Activated CD4-positive, alpha-beta memory T cell treated with anti-CD3 and anti-CD28 coated beads, Interleukin-2, amount 10 ng/mL, durations not matched to agents 7 days and 5 days (primary cell): ENCODE measurements around the gene KLK1. TPM values are rescaled to one million over a fixed set of nuclear protein-coding genes. Genes with fewer than 3 reads are reported as not detected.
A peak's percentile ranks its signal among the peaks of the same experiment; 100 is the strongest.

ENCODE experiments used
- CTCF ChIA-PET: fragments of 350-600 bp; sonication (Branson Sonifier 250); formaldehyde crosslinking; loops from one replicate; lab custom pipeline; 2021; ENCODE audit warnings: antibody characterized with exemption, inconsistent platforms; lab: Charles Lee
- POLR2A ChIA-PET: fragments of 350-600 bp; sonication (Branson Sonifier 250); formaldehyde crosslinking; loops from one replicate; lab custom pipeline; 2021; ENCODE audit warnings: antibody characterized with exemption; lab: Charles Lee
- DNase-seq: peaks from one replicate; pipeline ENCODE4 v3.0.0-alpha.2; 2020
- H3K27ac Mint-ChIP-seq: one replicate; pipeline ENCODE4 v1.8.0; 2021; ENCODE audit warnings: mild to moderate bottlenecking, mixed read lengths
- H3K27me3 Mint-ChIP-seq: one replicate; pipeline ENCODE4 v1.8.0; 2021; ENCODE audit warnings: mixed read lengths
- H3K36me3 Mint-ChIP-seq: one replicate; pipeline ENCODE4 v1.8.0; 2021; ENCODE audit warnings: low read depth, mixed read lengths
- H3K4me1 Mint-ChIP-seq: one replicate; pipeline ENCODE4 v1.8.0; 2021; ENCODE audit warnings: mixed read lengths
- H3K4me3 Mint-ChIP-seq: one replicate; pipeline ENCODE4 v1.8.0; 2021; ENCODE audit warnings: mild to moderate bottlenecking, mixed read lengths
- H3K9me3 Mint-ChIP-seq: one replicate; pipeline ENCODE4 v1.8.0; 2021; ENCODE audit warnings: mixed read lengths
- total RNA-seq, 2 experiments: library from RNA; stranded (reverse); gene quantifications; one replicate each; pipeline ENCODE4 v1.2.3, GENCODE V29; 2021

KLK1 gene
- total RNA-seq: 1 to 10 TPM; 2.2 to 2.6 TPM

DNA sequence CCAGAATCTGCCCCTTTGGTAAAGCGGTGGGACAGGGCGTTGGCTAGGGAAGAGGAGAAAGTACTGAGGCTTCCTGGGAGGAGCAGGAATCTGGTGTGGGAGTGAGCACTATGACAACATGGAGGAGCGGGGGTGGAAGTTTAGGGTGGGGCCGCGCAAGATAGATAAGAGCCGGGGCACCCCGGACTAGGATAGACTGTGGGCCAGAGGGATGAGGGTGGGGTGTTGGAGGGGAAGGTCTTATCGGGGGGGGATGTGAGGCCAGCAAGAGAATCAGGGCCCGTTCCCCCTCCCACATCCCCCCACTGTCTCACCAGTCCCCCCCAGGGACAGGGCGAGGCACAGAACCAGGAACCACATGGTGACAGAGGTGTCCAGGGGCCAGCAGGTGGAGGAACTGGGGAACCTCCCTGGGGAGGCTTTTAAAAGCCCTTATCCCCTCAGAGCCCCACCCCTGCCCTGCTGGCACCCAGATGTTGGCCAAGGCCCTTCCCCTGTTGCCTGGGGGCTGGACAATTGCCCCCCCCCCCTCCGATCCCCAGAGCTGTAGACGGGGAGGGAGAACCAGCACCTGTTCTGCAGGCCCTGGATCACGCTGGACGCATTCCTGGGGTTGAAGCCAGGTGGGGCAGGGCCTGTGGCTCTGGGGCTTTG, at the start of gene KLK1:
KLK1 (minus strand) TSS at position 399 of the 654 bp plus-strand sequence; CDS start at position 360, 39 bp downstream.
- no peak for DNase-seq
- POLR2A ChIA-PET: no interaction called here
- H3K9me3 Mint-ChIP-seq: no peaks in the 10 kb centered on the region
- H3K27me3 Mint-ChIP-seq: peaks cover 42% of the 10 kb centered on the region
- H3K4me3 Mint-ChIP-seq: no peak within 1 kb of the TSS
- no peak within 1 kb of the TSS for H3K27ac Mint-ChIP-seq
- no peaks in the 10 kb centered on the region for H3K36me3 Mint-ChIP-seq
- peaks cover 26% of the 10 kb centered on the region for H3K4me1 Mint-ChIP-seq
- CTCF ChIA-PET: no interaction called here

DNA sequence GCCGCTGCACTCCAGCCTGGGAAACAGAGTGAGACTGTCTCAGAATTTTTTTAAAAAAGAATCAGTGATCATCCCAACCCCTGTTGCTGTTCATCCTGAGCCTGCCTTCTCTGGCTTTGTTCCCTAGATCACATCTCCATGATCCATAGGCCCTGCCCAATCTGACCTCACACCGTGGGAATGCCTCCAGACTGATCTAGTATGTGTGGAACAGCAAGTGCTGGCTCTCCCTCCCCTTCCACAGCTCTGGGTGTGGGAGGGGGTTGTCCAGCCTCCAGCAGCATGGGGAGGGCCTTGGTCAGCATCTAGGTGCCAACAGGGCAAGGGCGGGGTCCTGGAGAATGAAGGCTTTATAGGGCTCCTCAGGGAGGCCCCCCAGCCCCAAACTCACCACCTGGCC, 49.5 kb upstream of the KLK1 start, which contains the start of gene KLK2:
KLK2 (plus strand) TSS at position 384 of the 400 bp plus-strand sequence. CDS start 35 bp downstream, outside the sequence.
- H3K4me1 Mint-ChIP-seq: no peaks in the 10 kb centered on the region
- DNase-seq: no peak

DNA sequence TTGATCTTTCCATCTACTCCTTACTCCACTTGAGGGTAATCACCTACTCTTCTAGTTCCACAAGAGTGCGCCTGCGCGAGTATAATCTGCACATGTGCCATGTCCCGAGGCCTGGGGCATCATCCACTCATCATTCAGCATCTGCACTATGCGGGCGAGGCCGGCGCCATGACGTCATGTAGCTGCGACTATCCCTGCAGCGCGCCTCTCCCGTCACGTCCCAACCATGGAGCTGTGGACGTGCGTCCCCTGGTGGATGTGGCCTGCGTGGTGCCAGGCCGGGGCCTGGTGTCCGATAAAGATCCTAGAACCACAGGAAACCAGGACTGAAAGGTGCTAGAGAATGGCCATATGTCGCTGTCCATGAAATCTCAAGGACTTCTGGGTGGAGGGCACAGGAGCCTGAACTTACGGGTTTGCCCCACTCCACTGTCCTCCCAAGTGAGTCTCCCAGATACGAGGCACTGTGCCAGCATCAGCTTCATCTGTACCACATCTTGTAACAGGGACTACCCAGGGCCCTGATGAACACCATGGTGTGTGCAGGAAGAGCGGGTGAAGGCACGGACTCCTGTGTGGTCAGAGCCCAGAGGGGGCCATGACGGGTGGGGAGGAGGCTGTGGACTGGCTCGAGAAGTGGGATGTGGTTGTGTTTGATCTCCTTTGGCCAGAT, 47.0 kb upstream of the KLK1 start:
- Mint-ChIP-seq H3K4me1 (no peaks in the 10 kb centered on the region), H3K36me3 (no peaks in the 10 kb centered on the region), H3K27me3 (peaks cover 26% of the 10 kb centered on the region), H3K9me3 (no peaks in the 10 kb centered on the region), H3K4me3 (no peak overlapping the region), H3K27ac (no peak overlapping the region)
- ChIA-PET CTCF (no interaction called here), POLR2A (no interaction called here)
- DNase-seq: peak; percentile 26

More for the DNA sequence above, 49.5 kb upstream of the KLK1 start, which contains the start of gene KLK2:
- peaks cover 19% of the 10 kb centered on the region for H3K27me3 Mint-ChIP-seq
- H3K27ac Mint-ChIP-seq: no peak within 1 kb of the TSS
- no peaks in the 10 kb centered on the region for H3K36me3 Mint-ChIP-seq
- no peaks in the 10 kb centered on the region for H3K9me3 Mint-ChIP-seq
- ChIA-PET CTCF (no interaction called here), POLR2A (no interaction called here)
- H3K4me3 Mint-ChIP-seq: no peak within 1 kb of the TSS

DNA sequence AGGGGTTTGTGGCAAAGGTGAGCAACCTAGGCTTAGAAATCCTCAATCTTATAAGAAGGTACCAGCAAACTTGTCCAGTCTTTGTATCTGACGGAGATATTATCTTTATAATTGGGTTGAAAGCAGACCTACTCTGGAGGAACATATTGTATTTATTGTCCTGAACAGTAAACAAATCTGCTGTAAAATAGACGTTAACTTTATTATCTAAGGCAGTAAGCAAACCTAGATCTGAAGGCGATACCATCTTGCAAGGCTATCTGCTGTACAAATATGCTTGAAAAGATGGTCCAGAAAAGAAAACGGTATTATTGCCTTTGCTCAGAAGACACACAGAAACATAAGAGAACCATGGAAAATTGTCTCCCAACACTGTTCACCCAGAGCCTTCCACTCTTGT, 45.9 kb upstream of the KLK1 start:
- ChIA-PET POLR2A (no interaction called here), CTCF (no interaction called here)
- H3K4me3 Mint-ChIP-seq: no peak overlapping the region
- no peaks in the 10 kb centered on the region for H3K9me3 Mint-ChIP-seq
- no peaks in the 10 kb centered on the region for H3K36me3 Mint-ChIP-seq
- no peaks in the 10 kb centered on the region for H3K4me1 Mint-ChIP-seq
- no peak for DNase-seq
- no peak overlapping the region for H3K27ac Mint-ChIP-seq
- peaks cover 30% of the 10 kb centered on the region for H3K27me3 Mint-ChIP-seq

DNA sequence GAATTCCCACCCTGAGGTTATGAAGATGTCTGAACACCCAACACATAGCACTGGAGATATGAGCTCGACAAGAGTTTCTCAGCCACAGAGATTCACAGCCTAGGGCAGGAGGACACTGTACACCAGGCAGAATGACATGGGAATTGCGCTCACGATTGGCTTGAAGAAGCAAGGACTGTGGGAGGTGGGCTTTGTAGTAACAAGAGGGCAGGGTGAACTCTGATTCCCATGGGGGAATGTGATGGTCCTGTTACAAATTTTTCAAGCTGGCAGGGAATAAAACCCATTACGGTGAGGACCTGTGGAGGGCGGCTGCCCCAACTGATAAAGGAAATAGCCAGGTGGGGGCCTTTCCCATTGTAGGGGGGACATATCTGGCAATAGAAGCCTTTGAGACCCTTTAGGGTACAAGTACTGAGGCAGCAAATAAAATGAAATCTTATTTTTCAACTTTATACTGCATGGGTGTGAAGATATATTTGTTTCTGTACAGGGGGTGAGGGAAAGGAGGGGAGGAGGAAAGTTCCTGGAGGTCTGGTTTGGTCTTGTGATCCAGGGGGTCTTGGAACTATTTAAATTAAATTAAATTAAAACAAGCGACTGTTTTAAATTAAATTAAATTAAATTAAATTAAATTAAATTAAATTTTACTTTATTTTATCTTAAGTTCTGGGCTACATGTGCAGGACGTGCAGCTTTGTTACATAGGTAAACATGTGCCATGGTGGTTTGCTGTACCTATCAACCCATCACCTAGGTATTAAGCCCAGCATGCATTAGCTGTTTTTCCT, 38.1 kb upstream of the KLK1 start:
- Mint-ChIP-seq H3K27me3 (peaks cover 18% of the 10 kb centered on the region), H3K9me3 (peaks cover 12% of the 10 kb centered on the region), H3K4me3 (no peak overlapping the region), H3K4me1 (no peaks in the 10 kb centered on the region), H3K36me3 (no peaks in the 10 kb centered on the region), H3K27ac (no peak overlapping the region)
- DNase-seq: no peak
- ChIA-PET POLR2A (no interaction called here), CTCF (no interaction called here)

DNA sequence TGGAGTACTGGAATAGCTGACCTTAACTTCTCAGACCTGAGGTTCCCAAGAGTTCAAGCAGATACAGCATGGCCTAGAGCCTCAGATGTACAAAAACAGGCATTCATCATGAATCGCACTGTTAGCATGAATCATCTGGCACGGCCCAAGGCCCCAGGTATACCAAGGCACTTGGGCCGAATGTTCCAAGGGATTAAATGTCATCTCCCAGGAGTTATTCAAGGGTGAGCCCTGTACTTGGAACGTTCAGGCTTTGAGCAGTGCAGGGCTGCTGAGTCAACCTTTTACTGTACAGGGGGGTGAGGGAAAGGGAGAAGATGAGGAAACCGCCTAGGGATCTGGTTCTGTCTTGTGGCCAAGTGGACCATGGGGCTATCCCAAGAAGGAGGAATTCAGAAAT, 37.4 kb upstream of the KLK1 start:
- no peak overlapping the region for H3K4me3 Mint-ChIP-seq
- H3K4me1 Mint-ChIP-seq: no peaks in the 10 kb centered on the region
- CTCF ChIA-PET: no interaction called here
- H3K9me3 Mint-ChIP-seq: peaks cover 12% of the 10 kb centered on the region
- no peak overlapping the region for H3K27ac Mint-ChIP-seq
- peaks cover 12% of the 10 kb centered on the region for H3K27me3 Mint-ChIP-seq
- no peak for DNase-seq
- POLR2A ChIA-PET: no interaction called here
- H3K36me3 Mint-ChIP-seq: no peaks in the 10 kb centered on the region

DNA sequence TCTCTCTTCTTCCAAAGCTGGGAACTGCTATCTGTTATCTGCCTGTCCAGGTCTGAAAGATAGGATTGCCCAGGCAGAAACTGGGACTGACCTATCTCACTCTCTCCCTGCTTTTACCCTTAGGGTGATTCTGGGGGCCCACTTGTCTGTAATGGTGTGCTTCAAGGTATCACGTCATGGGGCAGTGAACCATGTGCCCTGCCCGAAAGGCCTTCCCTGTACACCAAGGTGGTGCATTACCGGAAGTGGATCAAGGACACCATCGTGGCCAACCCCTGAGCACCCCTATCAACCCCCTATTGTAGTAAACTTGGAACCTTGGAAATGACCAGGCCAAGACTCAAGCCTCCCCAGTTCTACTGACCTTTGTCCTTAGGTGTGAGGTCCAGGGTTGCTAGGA, 36.3 kb upstream of the KLK1 start:
- Mint-ChIP-seq H3K27me3 (peaks cover 14% of the 10 kb centered on the region), H3K27ac (no peak overlapping the region), H3K4me1 (no peaks in the 10 kb centered on the region), H3K9me3 (peaks cover 12% of the 10 kb centered on the region), H3K4me3 (no peak overlapping the region), H3K36me3 (no peaks in the 10 kb centered on the region)
- CTCF ChIA-PET: no interaction called here
- DNase-seq: no peak
- POLR2A ChIA-PET: no interaction called here

DNA sequence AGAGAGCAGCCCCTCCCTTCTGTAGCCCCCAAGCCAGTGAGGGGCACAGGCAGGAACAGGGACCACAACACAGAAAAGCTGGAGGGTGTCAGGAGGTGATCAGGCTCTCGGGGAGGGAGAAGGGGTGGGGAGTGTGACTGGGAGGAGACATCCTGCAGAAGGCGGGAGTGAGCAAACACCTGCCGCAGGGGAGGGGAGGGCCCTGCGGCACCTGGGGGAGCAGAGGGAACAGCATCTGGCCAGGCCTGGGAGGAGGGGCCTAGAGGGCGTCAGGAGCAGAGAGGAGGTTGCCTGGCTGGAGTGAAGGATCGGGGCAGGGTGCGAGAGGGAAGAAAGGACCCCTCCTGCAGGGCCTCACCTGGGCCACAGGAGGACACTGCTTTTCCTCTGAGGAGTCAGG, 35.3 kb upstream of the KLK1 start:
- CTCF ChIA-PET: no interaction called here
- Mint-ChIP-seq H3K4me1 (no peaks in the 10 kb centered on the region), H3K27ac (no peak overlapping the region), H3K36me3 (no peaks in the 10 kb centered on the region), H3K27me3 (peaks cover 15% of the 10 kb centered on the region), H3K4me3 (no peak overlapping the region), H3K9me3 (peaks cover 12% of the 10 kb centered on the region)
- DNase-seq: no peak
- POLR2A ChIA-PET: no interaction called here

DNA sequence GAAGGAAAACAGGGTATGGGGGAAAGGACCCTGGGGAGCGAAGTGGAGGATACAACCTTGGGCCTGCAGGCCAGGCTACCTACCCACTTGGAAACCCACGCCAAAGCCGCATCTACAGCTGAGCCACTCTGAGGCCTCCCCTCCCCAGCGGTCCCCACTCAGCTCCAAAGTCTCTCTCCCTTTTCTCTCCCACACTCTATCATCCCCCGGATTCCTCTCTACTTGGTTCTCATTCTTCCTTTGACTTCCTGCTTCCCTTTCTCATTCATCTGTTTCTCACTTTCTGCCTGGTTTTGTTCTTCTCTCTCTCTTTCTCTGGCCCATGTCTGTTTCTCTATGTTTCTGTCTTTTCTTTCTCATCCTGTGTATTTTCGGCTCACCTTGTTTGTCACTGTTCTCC, 33.8 kb upstream of the KLK1 start:
- H3K27me3 Mint-ChIP-seq: peaks cover 14% of the 10 kb centered on the region
- no peak overlapping the region for H3K4me3 Mint-ChIP-seq
- POLR2A ChIA-PET: no interaction called here
- no peak overlapping the region for H3K27ac Mint-ChIP-seq
- CTCF ChIA-PET: no interaction called here
- DNase-seq: no peak
- no peaks in the 10 kb centered on the region for H3K4me1 Mint-ChIP-seq
- H3K36me3 Mint-ChIP-seq: no peaks in the 10 kb centered on the region
- H3K9me3 Mint-ChIP-seq: peaks cover 12% of the 10 kb centered on the region

DNA sequence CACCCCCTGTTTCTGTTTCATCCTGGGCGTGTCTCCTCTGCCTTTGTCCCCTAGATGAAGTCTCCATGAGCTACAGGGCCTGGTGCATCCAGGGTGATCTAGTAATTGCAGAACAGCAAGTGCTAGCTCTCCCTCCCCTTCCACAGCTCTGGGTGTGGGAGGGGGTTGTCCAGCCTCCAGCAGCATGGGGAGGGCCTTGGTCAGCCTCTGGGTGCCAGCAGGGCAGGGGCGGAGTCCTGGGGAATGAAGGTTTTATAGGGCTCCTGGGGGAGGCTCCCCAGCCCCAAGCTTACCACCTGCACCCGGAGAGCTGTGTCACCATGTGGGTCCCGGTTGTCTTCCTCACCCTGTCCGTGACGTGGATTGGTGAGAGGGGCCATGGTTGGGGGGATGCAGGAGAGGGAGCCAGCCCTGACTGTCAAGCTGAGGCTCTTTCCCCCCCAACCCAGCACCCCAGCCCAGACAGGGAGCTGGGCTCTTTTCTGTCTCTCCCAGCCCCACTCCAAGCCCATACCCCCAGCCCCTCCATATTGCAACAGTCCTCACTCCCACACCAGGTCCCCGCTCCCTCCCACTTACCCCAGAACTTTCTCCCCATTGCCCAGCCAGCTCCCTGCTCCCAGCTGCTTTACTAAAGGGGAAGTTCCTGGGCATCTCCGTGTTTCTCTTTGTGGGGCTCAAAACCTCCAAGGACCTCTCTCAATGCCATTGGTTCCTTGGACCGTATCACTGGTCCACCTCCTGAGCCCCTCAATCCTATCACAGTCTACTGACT, 31.2 kb upstream of the KLK1 start, which contains the start of gene KLK3:
KLK3 (plus strand) TSS at position 280 of the 775 bp plus-strand sequence; CDS start at position 321, 41 bp downstream.
- Mint-ChIP-seq H3K9me3 (peaks cover 1% of the 10 kb centered on the region), H3K4me1 (no peaks in the 10 kb centered on the region), H3K27me3 (peaks cover 18% of the 10 kb centered on the region), H3K4me3 (no peak within 1 kb of the TSS), H3K27ac (no peak within 1 kb of the TSS), H3K36me3 (no peaks in the 10 kb centered on the region)
- ChIA-PET POLR2A (no interaction called here), CTCF (no interaction called here)
- no peak for DNase-seq

DNA sequence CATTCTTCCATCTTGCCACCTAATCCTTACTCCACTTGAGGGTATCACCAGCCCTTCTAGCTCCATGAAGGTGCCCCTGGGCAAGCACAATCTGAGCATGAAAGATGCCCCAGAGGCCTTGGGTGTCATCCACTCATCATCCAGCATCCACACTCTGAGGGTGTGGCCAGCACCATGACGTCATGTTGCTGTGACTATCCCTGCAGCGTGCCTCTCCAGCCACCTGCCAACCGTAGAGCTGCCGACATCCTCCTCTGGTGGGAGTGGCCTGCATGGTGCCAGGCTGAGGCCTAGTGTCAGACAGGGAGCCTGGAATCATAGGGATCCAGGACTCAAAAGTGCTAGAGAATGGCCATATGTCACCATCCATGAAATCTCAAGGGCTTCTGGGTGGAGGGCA, 28.0 kb upstream of the KLK1 start:
- no peak for DNase-seq
- Mint-ChIP-seq H3K27me3 (peaks cover 14% of the 10 kb centered on the region), H3K27ac (no peak overlapping the region), H3K4me3 (no peak overlapping the region), H3K36me3 (no peaks in the 10 kb centered on the region), H3K4me1 (no peaks in the 10 kb centered on the region), H3K9me3 (no peaks in the 10 kb centered on the region)
- CTCF ChIA-PET: no interaction called here
- POLR2A ChIA-PET: no interaction called here

DNA sequence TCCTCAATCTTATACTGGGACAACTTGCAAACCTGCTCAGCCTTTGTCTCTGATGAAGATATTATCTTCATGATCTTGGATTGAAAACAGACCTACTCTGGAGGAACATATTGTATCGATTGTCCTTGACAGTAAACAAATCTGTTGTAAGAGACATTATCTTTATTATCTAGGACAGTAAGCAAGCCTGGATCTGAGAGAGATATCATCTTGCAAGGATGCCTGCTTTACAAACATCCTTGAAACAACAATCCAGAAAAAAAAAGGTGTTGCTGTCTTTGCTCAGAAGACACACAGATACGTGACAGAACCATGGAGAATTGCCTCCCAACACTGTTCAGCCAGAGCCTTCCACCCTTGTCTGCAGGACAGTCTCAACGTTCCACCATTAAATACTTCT, 27.2 kb upstream of the KLK1 start:
- Mint-ChIP-seq H3K4me3 (no peak overlapping the region), H3K27ac (no peak overlapping the region), H3K4me1 (no peaks in the 10 kb centered on the region), H3K36me3 (no peaks in the 10 kb centered on the region), H3K9me3 (no peaks in the 10 kb centered on the region), H3K27me3 (peaks cover 14% of the 10 kb centered on the region)
- CTCF ChIA-PET: no interaction called here
- POLR2A ChIA-PET: no interaction called here
- no peak for DNase-seq
